ENCODE results near the gene BOLA2B.

BOLA2B gene

DNA sequence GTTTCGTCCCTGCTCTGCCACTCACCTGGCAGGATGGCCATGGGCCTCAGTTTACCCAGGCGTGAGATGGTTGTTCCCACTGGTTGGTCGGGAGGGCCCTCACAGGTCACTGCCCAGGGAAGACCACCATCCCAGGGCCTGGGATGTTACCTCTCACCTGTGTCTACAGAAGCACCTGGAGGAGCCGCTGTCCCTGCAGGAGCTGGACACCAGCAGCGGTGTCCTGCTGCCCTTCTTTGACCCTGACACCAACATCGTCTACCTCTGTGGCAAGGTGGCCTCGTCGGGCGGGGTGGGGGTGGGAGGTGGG, 6.0 kb downstream of the BOLA2B start:
- TF ChIP-seq, protein P1, sequence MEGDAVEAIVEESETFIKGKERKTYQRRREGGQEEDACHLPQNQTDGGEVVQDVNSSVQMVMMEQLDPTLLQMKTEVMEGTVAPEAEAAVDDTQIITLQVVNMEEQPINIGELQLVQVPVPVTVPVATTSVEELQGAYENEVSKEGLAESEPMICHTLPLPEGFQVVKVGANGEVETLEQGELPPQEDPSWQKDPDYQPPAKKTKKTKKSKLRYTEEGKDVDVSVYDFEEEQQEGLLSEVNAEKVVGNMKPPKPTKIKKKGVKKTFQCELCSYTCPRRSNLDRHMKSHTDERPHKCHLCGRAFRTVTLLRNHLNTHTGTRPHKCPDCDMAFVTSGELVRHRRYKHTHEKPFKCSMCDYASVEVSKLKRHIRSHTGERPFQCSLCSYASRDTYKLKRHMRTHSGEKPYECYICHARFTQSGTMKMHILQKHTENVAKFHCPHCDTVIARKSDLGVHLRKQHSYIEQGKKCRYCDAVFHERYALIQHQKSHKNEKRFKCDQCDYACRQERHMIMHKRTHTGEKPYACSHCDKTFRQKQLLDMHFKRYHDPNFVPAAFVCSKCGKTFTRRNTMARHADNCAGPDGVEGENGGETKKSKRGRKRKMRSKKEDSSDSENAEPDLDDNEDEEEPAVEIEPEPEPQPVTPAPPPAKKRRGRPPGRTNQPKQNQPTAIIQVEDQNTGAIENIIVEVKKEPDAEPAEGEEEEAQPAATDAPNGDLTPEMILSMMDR (IDR thresholded peaks at IDR 0.05; ENCODE audit: low read depth, low read length) = no peak
- DNase-seq (ENCODE audit: extremely low read depth, low read depth) = no peak

DNA sequence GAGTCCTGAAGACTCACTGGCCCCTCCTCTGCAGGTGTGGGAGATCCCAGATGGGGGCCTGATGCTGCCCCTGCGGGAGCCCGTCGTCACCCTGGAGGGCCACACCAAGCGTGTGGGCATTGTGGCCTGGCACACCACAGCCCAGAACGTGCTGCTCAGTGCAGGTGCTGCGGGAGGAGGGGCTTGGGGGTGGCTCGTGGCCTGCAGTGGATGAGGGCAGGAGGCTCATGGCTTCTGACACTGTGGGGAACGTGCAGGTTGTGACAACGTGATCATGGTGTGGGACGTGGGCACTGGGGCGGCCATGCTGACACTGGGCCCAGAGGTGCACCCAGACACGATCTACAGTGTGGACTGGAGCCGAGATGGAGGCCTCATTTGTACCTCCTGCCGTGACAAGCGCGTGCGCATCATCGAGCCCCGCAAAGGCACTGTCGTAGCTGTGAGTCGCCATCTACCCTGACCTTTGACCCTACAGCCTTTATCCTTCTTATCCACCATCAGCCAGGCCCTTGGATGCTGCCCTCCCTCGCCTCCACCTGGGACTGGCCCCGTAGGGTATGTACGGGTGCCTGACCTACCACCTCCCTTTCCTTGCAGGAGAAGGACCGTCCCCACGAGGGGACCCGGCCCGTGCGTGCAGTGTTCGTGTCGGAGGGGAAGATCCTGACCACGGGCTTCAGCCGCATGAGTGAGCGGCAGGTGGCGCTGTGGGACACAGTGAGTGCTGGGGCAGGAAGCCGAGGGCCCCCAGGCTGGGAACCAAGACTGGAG, 6.5 kb downstream of the BOLA2B start:
- DNase-seq (ENCODE audit: extremely low read depth, low read depth) = no peak
- TF ChIP-seq, protein P1 (IDR thresholded peaks at IDR 0.05; ENCODE audit: low read depth, low read length) = peak; percentile 70

DNA sequence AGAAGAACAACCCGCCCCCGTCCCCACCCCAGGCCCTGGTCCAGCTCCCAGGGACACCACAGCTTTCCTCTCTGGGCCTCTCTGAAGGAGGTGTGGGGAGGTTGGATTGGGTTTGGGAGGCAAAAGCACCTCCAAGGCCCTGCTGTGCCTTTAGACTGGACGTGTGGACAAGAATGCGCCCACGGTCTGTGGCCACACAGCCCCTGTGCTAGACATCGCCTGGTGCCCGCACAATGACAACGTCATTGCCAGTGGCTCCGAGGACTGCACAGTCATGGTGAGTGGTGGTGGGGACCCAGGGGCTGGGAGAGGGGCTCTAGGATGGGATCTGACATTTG, 7.1 kb downstream of the BOLA2B start:
- DNase-seq (ENCODE audit: extremely low read depth, low read depth) = no peak
- TF ChIP-seq, protein P1 (IDR thresholded peaks at IDR 0.05; ENCODE audit: low read depth, low read length) = no peak

DNA sequence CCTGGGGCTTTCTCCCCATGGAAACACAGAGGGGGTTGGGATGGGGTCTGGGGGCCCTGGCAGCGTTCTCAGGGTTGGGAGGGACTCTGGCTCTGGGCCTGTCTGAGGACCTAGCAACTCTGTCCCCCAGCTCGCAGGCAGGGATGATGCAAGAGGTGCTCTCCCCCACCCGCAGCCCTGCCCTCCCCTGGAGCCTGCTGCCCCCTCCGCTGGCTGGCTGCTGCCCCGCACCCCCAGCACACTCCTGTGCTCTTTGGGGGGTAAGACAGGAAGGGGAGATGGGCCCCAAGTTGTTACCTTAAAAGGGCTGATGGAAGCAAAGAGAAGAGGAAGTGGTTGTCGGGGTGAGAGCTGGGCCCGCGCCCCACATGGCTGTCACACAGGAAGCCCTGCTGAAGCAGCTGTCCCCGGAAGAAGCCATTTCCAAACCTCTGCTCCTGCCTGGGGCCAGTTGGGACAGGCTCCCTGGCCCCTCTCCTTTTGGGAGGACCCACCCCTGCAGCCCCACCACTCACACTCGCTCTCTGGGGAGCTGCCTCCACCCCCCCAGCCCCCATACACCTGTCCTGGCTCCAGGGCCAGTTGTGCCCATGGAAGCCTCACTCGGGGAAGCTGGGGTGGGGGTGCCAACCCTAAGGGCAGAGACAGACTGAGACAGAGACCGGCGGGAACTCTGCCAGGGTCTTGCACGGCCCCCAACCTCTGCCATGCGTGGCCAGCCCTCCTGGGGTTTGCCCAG, 7.6 kb downstream of the BOLA2B start:
- no peak for DNase-seq (ENCODE audit: extremely low read depth, low read depth)
- TF ChIP-seq, protein P1 (IDR thresholded peaks at IDR 0.05; ENCODE audit: low read depth, low read length) = no peak

DNA sequence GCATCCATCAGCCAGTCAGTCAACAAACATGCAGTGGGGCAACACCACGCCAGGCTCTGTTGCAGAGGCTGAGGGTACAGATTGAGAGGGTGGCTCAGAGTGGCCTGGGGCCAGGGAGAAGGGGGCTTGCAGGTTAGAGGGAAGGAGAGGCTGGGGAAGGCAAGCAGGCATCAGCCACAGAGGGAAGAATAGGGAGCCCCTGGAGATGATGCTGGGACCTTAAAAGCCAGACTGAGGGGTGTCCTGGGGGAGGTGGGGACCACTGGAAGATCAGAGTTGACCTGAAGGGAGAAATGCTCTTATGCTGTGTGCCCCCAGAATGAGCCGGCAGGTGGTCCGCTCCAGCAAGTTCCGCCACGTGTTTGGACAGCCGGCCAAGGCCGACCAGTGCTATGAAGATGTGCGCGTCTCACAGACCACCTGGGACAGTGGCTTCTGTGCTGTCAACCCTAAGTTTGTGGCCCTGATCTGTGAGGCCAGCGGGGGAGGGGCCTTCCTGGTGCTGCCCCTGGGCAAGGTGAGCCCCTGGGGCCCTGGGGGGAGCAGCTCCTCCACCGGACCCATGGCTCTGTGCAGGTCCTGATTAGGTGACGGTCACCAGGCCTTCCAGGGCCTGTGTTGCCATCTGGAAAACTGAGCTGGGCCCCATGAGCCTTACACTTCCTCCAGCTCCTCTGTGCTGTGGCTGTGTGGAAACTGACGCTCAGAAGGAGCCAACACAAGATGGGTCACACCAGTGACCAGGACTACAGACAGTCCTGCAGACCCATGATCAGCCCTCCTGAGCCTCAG, 8.4 kb downstream of the BOLA2B start:
- no peak for DNase-seq (ENCODE audit: extremely low read depth, low read depth)

DNA sequence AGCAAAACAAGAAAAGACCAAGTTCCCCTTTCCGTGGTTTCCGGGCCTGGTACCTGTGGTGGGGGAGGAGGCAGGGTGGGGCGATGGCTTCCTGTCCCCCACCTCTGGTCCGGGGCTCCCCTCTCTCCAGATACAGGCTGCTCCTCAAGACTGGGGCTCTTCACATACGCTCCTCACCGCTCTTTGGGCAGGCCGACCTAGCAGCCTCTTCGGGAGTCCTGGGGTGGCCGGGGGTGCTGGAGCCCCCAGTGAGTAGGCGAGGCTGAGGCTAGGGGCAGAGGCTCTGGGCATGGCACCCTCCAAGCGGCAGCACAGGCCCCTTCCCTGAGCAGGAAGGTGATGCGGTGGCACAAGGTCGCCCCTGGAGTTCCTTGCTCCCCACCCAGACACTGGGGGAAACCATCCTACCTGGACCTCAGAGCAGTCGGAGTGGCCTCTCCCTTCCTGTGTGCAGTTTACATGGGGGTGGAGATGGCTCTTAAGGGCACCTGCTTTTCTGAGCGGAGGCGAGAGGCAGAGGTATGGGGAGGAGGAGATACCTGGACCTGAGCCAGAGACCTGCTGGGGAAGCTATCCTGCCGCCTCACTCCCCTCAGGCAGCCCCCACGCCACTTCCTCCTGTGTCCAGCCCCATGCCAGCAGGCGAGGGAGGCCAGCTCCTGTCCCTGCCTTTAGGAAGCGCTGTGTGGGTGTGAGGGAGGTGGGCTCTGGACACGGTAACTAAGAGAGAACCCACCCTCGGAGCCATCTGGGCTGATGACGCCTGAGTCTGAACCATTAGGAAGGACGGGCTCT, 9.2 kb downstream of the BOLA2B start:
- TF ChIP-seq, protein P1 (IDR thresholded peaks at IDR 0.05; ENCODE audit: low read depth, low read length) = no peak
- no peak for DNase-seq (ENCODE audit: extremely low read depth, low read depth)

More for the DNA sequence above, 8.4 kb downstream of the BOLA2B start:
- TF ChIP-seq, protein P1 (IDR thresholded peaks at IDR 0.05; ENCODE audit: low read depth, low read length) = no peak
